IMR-90 (cell line): Measurements from ENCODE around the gene RALGAPA2. TPM values are rescaled to one million over a fixed set of nuclear protein-coding genes. Genes with fewer than 3 reads are reported as not detected.

Experiments
- ATAC-seq: fragments of 200-7000 bp; cut with Tn5 transposase; 2 replicates; pipeline ENCODE4 v1.9.1; 2020; ENCODE audit warnings: low read depth, mild to moderate bottlenecking, moderate library complexity
- BruUV-seq: library from RNA; stranded (reverse); fragments of 400-500 nt; replicated peaks from 2 replicates; lab custom pipeline; 2021; lab: Mats Ljungman, UMichigan
- CTCF ChIA-PET: fragments of 300-600 bp; formaldehyde crosslinking; extraction: SDS; loops from one replicate; lab custom pipeline; 2021; ENCODE audit warnings: antibody characterized with exemption; lab: Yijun Ruan, JAX
- POLR2A ChIA-PET: fragments of 300-600 bp; sonication (Branson Sonifier 250); formaldehyde crosslinking; loops from one replicate; lab custom pipeline; 2022; ENCODE audit warnings: antibody characterized with exemption; ENCODE audit not compliant: unreplicated experiment; lab: Charles Lee
- DNase-seq: peaks from one replicate; pipeline ENCODE4 v3.0.0; 2013
- H2AFZ ChIP-seq: replicated peaks from 2 replicates; pipeline ENCODE3; 2013; ENCODE audit warnings: low read length, mild to moderate bottlenecking; ENCODE audit not compliant: poor library complexity
- H2AK5ac ChIP-seq: 2 replicates; pipeline ENCODE4 v1.6.1; 2013; ENCODE audit warnings: low read depth, low read length, inconsistent platforms
- H2AK9ac ChIP-seq: replicated peaks from 2 replicates; pipeline ENCODE3; 2013; ENCODE audit warnings: mild to moderate bottlenecking, low read depth, low read length, moderate library complexity; ENCODE audit not compliant: poor library complexity
- H2BK120ac ChIP-seq: 2 replicates; pipeline ENCODE4 v1.6.1; 2013; ENCODE audit warnings: low read depth, low read length, inconsistent platforms
- H2BK15ac ChIP-seq: 3 replicates; pipeline ENCODE4 v1.6.1; 2013; ENCODE audit warnings: low read depth, low read length, inconsistent platforms
- H2BK20ac ChIP-seq: 2 replicates; pipeline ENCODE4 v1.6.1; 2013; ENCODE audit warnings: low read depth, mild to moderate bottlenecking, inconsistent platforms, low read length, moderate library complexity
- H2BK5ac ChIP-seq: 2 replicates; pipeline ENCODE4 v1.6.1; 2013; ENCODE audit warnings: mild to moderate bottlenecking, low read depth, low read length, inconsistent platforms; ENCODE audit not compliant: poor library complexity, severe bottlenecking
- H3K14ac ChIP-seq: replicated peaks from 2 replicates; pipeline ENCODE4 v1.6.1; 2013; ENCODE audit warnings: low read depth, low read length, inconsistent platforms
- H3K18ac ChIP-seq: 2 replicates; pipeline ENCODE4 v1.6.1; 2013; ENCODE audit warnings: low read depth, low read length, control low read depth
- H3K23ac ChIP-seq: 2 replicates; pipeline ENCODE4 v1.6.1; 2013; ENCODE audit warnings: low read depth, low read length, inconsistent platforms
- H3K27ac ChIP-seq: 2 replicates; pipeline ENCODE4 v1.5.1; 2013; ENCODE audit warnings: mild to moderate bottlenecking, control low read depth, low read length; ENCODE audit not compliant: insufficient read depth
- H3K27me3 ChIP-seq: 2 replicates; pipeline ENCODE4 v1.6.1; 2013; ENCODE audit warnings: low read length; ENCODE audit not compliant: control insufficient read depth, insufficient read depth
- H3K36me3 ChIP-seq: 2 replicates; pipeline ENCODE4 v1.6.1; 2013; ENCODE audit warnings: low read length, mixed read lengths; ENCODE audit not compliant: control insufficient read depth, insufficient read depth
- H3K4ac ChIP-seq: 2 replicates; pipeline ENCODE4 v1.6.1; 2013; ENCODE audit warnings: low read depth, low read length, inconsistent platforms
- H3K4me1 ChIP-seq: 2 replicates; pipeline ENCODE4 v1.6.1; 2013; ENCODE audit warnings: low read length, mixed read lengths; ENCODE audit not compliant: control insufficient read depth, insufficient read depth
- H3K4me2 ChIP-seq: 2 replicates; pipeline ENCODE4 v1.6.1; 2013; ENCODE audit warnings: low read depth, mild to moderate bottlenecking, control low read depth, low read length, moderate library complexity
- H3K4me3 ChIP-seq: 2 replicates; pipeline ENCODE4 v1.5.1; 2013; ENCODE audit warnings: low read depth, mild to moderate bottlenecking, control low read depth, low read length, moderate library complexity; ENCODE audit not compliant: insufficient read depth
- H3K56ac ChIP-seq: 2 replicates; pipeline ENCODE4 v1.6.1; 2013; ENCODE audit warnings: low read length, inconsistent platforms; ENCODE audit not compliant: insufficient read depth; ENCODE audit errors: extremely low read depth
- H3K79me1 ChIP-seq, 2 experiments: 2 replicates each; pipeline ENCODE4 v1.6.1; 2013; ENCODE audit warnings: low read length in 2 of 2, inconsistent platforms in 1 of 2, low read depth in 1 of 2
- H3K9ac ChIP-seq: 2 replicates; pipeline ENCODE4 v1.6.1; 2013; ENCODE audit warnings: low read depth, low read length, control low read depth
- H3K9me1 ChIP-seq: 2 replicates; pipeline ENCODE4 v1.6.1; 2013; ENCODE audit warnings: low read length, inconsistent platforms; ENCODE audit not compliant: insufficient read depth
- H3K9me3 ChIP-seq: 2 replicates; pipeline ENCODE4 v1.6.1; 2013; ENCODE audit warnings: low read length; ENCODE audit not compliant: control insufficient read depth, insufficient read depth
- H4K20me1 ChIP-seq: 2 replicates; pipeline ENCODE4 v1.6.1; 2013; ENCODE audit warnings: low read length, inconsistent platforms; ENCODE audit not compliant: insufficient read depth
- H4K5ac ChIP-seq: 2 replicates; pipeline ENCODE4 v1.6.1; 2013; ENCODE audit warnings: mild to moderate bottlenecking, low read depth, low read length, control low read depth
- H4K8ac ChIP-seq, 2 experiments: 2 replicates each; pipeline ENCODE4 v1.6.1; 2013; ENCODE audit warnings: low read depth in 2 of 2, low read length in 2 of 2, control low read depth in 1 of 2, inconsistent platforms in 1 of 2
- H4K91ac ChIP-seq: 2 replicates; pipeline ENCODE4 v1.6.1; 2013; ENCODE audit warnings: low read depth, low read length, inconsistent platforms; ENCODE audit not compliant: insufficient read depth
- MAZ ChIP-seq: IDR thresholded peaks from 2 replicates; pipeline ENCODE4 v1.6.1; 2012; ENCODE audit warnings: low read depth, mild to moderate bottlenecking, low read length, improper control_type of control experiment, moderate library complexity, borderline replicate concordance
- POLR2A ChIP-seq: IDR thresholded peaks from 2 replicates; pipeline ENCODE4 v1.6.1; 2012; ENCODE audit warnings: mild to moderate bottlenecking, low read depth, low read length
- WGBS, 2 experiments: methylation state at CpG; one replicate each; pipeline versions ENCODE4 v1.1.5 to v1.1.7; 2013; ENCODE audit warnings: missing lambda C conversion rate in 2 of 2; ENCODE audit not compliant: insufficient read length in 1 of 2; ENCODE audit errors: extremely low coverage in 2 of 2; 5-methylcytosine and 5-hydroxymethylcytosine counted together
- dilution Hi-C: fragments of 300-500 bp; cut with HindIII; formaldehyde crosslinking; loops from one replicate; pipeline ENCODE4 v1.14.3; 2018; ENCODE audit warnings: low sequenced_read_pairs; ENCODE audit not compliant: unreplicated experiment
- in situ Hi-C: fragments of 300-500 bp; cut with MboI; formaldehyde crosslinking; loops from 3 replicates; pipeline ENCODE4 v1.14.3; 2019; ENCODE audit warnings: low sequenced_read_pairs, inconsistent platforms, mixed read lengths
- intact Hi-C: fragments of 100-400 bp; cut with micrococcal nuclease; formaldehyde crosslinking; loops from 2 replicates; pipeline ENCODE4 v1.10.0; 2022
- polyA plus RNA-seq, 3 experiments: library from polyadenylated mRNA; depleted of rRNA; stranded (reverse); fragments of >200 nt; gene quantifications; 2 replicates each; pipeline ENCODE4 v1.2.3, GENCODE V29; 2012; ENCODE audit warnings: low replicate concordance in 1 of 3
- total RNA-seq: library from RNA; depleted of rRNA; stranded (reverse); fragments of >200 nt; gene quantifications from 2 replicates; pipeline ENCODE4 v1.2.3, GENCODE V29; 2012

The RALGAPA2 gene
- total and polyA plus RNA-seq, 2 of the 4 experiments (the other 2 are of a cell fraction) = 1.3 to 3.9 TPM

DNA sequence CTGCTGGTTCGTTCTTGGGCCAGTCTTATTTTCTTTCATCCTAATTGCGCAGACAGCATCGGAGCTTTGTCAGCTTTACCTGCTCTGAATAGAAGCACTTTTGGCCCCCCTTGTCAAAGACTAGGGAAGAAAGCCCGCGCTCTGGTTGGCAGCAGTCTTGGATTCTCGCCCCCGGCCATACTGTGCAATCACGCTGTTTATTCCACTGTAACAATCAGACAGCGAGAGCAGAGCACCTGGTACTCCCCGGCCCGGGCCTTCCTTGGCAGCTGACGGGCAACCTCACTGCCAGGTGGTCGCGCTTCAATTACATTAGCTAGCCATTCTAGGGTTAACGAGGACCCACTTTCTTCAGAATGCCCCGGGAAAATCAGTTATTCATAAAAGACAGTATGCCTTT, 272.0 kb downstream of the RALGAPA2 start:
- peaks cover 5% of the 10 kb centered on the region; the same call in 1 of the 2 replicates for H3K9me1 ChIP-seq
- POLR2A ChIA-PET = no interaction called here
- TF ChIP-seq POLR2A (no peak), MAZ (no peak)
- H4K5ac ChIP-seq = no peak overlapping the region
- CTCF ChIA-PET = interaction anchor here (0.6 kb wide), 1 partner anchor 344 kb away, joined by 4 read pairs; no protein-coding TSS in a partner anchor
- H3K36me3 ChIP-seq = no peaks in the 10 kb centered on the region
- no peak overlapping the region for H2AK5ac ChIP-seq
- no peak overlapping the region for H2AFZ ChIP-seq
- no peak overlapping the region for H4K8ac ChIP-seq
- no peak overlapping the region for H2BK20ac ChIP-seq
- H3K4me1 ChIP-seq = peaks cover 3% of the 10 kb centered on the region; the same call in 1 of the 2 replicates
- no peak overlapping the region for H2BK120ac ChIP-seq
- no peak overlapping the region for H3K56ac ChIP-seq
- 89% methylated on average over 5 of the region's 16 CpGs; no CpG with 5 or more reads in 1 of the 2 experiments for WGBS, 2 experiments
- no peak overlapping the region for H3K18ac ChIP-seq
- no peak overlapping the region for H2AK9ac ChIP-seq
- dilution Hi-C loops = no loop called here
- no peaks in the 10 kb centered on the region for H4K20me1 ChIP-seq
- no peak overlapping the region for H3K27ac ChIP-seq
- no peak overlapping the region for H4K91ac ChIP-seq
- no peak overlapping the region for H2BK5ac ChIP-seq
- no peak for DNase-seq
- H3K9ac ChIP-seq = no peak overlapping the region
- H3K14ac ChIP-seq = no peak overlapping the region
- H3K27me3 ChIP-seq = no peaks in the 10 kb centered on the region
- ATAC-seq = no peak
- no peak overlapping the region for H3K23ac ChIP-seq
- H3K9me3 ChIP-seq = no peaks in the 10 kb centered on the region
- intact Hi-C loops = no loop called here
- in situ Hi-C loops = no loop called here
- H3K4ac ChIP-seq = no peak overlapping the region
- H3K4me3 ChIP-seq = no peak overlapping the region
- no peaks in the 10 kb centered on the region for H3K79me1 ChIP-seq
- H2BK15ac ChIP-seq = no peak overlapping the region
- BruUV-seq = no TSS peak
- no peak overlapping the region for H3K4me2 ChIP-seq
